HCT116 (cell line): ENCODE results near the gene BSPRY. TPM values are rescaled to one million over a fixed set of nuclear protein-coding genes. Genes with fewer than 3 reads are reported as not detected.

ENCODE experiments used
- ATAC-seq: fragments of 200-7000 bp; cut with Tn5 transposase; 2 replicates; pipeline ENCODE4 v1.9.1; 2020; ENCODE audit warnings: mild to moderate bottlenecking, moderate library complexity
- BruUV-seq: library from RNA; stranded (reverse); fragments of 400-500 nt; replicated peaks from 2 replicates; lab custom pipeline; 2021; lab: Mats Ljungman, UMichigan
- CTCF ChIA-PET: fragments of 300-600 bp; sonication (Branson Sonifier 250); formaldehyde crosslinking; loops from one replicate; lab custom pipeline; 2021; ENCODE audit warnings: antibody characterized with exemption; lab: Charles Lee
- POLR2A ChIA-PET: fragments of 300-600, 350-600 bp; sonication (Branson Sonifier 250); formaldehyde crosslinking; loops from one replicate; lab custom pipeline; 2021; ENCODE audit warnings: antibody characterized with exemption; lab: Charles Lee
- RAD21 ChIA-PET, 2 experiments: fragments of 300-600 bp; sonication (Branson Sonifier 250); formaldehyde crosslinking; loops; one replicate each; lab custom pipeline; 2023; ENCODE audit warnings: low total read pairs in 2 of 2; ENCODE audit not compliant: uncharacterized antibody in 2 of 2, unreplicated experiment in 2 of 2, low non-redundant PET in 1 of 2; lab: Charles Lee
- DNase-seq: peaks from one replicate; pipeline ENCODE4 v3.0.0-alpha.2; 2010; ENCODE audit warnings: low read depth, low spot score
- H2AFZ ChIP-seq: fragments of 200-600 bp; shearing (Covaris generic), sonication (generic); 2 replicates; pipeline ENCODE4 v1.6.1; 2017; ENCODE audit warnings: low read depth, mixed run types, mixed read lengths, antibody characterized with exemption, low read length; ENCODE audit not compliant: poor library complexity, severe bottlenecking
- H3K27ac ChIP-seq: 2 replicates; pipeline ENCODE4 v1.5.1; 2012; ENCODE audit warnings: low read depth, low read length
- H3K27me3 ChIP-seq: fragments of 200-600 bp; sonication (generic); 2 replicates; pipeline ENCODE4 v1.6.1; 2016; ENCODE audit warnings: mixed run types, low read length, mixed read lengths; ENCODE audit not compliant: insufficient read depth
- H3K36me3 ChIP-seq, 2 experiments: fragments of 200-500 bp in 1 of 2; fragments of 200-600 bp in 1 of 2; sonication (Bioruptor generic) in 1 of 2; sonication (generic) in 1 of 2; 2 replicates each; pipeline versions ENCODE4 v1.5.1 to v1.6.1; 2014 to 2016; ENCODE audit warnings: low read length in 2 of 2, inconsistent platforms in 1 of 2, mixed read lengths in 1 of 2, mixed run types in 1 of 2; ENCODE audit not compliant: insufficient read depth in 2 of 2, control insufficient read depth in 1 of 2
- H3K4me1 ChIP-seq, 2 experiments: fragments of 200-600 bp in 1 of 2; sonication (generic) in 1 of 2; 2 replicates each; pipeline versions ENCODE4 v1.5.1 to v1.6.1; 2012 to 2017; ENCODE audit warnings: low read length in 2 of 2, inconsistent platforms in 1 of 2, mild to moderate bottlenecking in 1 of 2, mixed read lengths in 1 of 2, mixed run types in 1 of 2, moderate library complexity in 1 of 2; ENCODE audit not compliant: insufficient read depth in 2 of 2, control insufficient read depth in 1 of 2
- H3K4me2 ChIP-seq: fragments of 200-600 bp; sonication (generic); 2 replicates; pipeline ENCODE4 v1.6.1; 2017; ENCODE audit warnings: mixed run types, low read length, mixed read lengths
- H3K4me3 ChIP-seq, 2 experiments: fragments of 200-600 bp in 1 of 2; sonication (generic) in 1 of 2; replicated peaks in 1 of 2; 2 replicates each; pipeline ENCODE4 v1.5.1; 2011 to 2016; ENCODE audit warnings: low read length in 2 of 2, control low read depth in 1 of 2, low read depth in 1 of 2, mild to moderate bottlenecking in 1 of 2, mixed read lengths in 1 of 2, mixed run types in 1 of 2
- H3K79me2 ChIP-seq: fragments of 200-600 bp; sonication (generic); 2 replicates; pipeline ENCODE4 v1.6.1; 2017; ENCODE audit warnings: mild to moderate bottlenecking, mixed run types, low read length, moderate library complexity, mixed read lengths; ENCODE audit not compliant: insufficient read depth
- H3K9ac ChIP-seq: fragments of 200-600 bp; sonication (generic); 2 replicates; pipeline ENCODE4 v1.6.1; 2016; ENCODE audit warnings: low read length, mixed read lengths
- H3K9me2 ChIP-seq: fragments of 200-600 bp; sonication (generic), shearing (Covaris generic); 2 replicates; pipeline ENCODE4 v1.6.1; 2017; ENCODE audit warnings: mixed run types, mild to moderate bottlenecking, moderate library complexity; ENCODE audit not compliant: insufficient read depth
- H3K9me3 ChIP-seq, 2 experiments: fragments of 200-500 bp in 1 of 2; fragments of 200-600 bp in 1 of 2; sonication (Bioruptor generic) in 1 of 2; sonication (generic) in 1 of 2; 2 replicates each; pipeline ENCODE4 v1.6.1; 2014 to 2017; ENCODE audit warnings: low read length in 2 of 2, mixed read lengths in 2 of 2, inconsistent platforms in 1 of 2, low read depth in 1 of 2, mild to moderate bottlenecking in 1 of 2, mixed run types in 1 of 2, moderate library complexity in 1 of 2; ENCODE audit not compliant: control insufficient read depth in 1 of 2, insufficient read depth in 1 of 2
- H4K20me1 ChIP-seq: fragments of 200-600 bp; sonication (generic), shearing (Covaris generic); 2 replicates; pipeline ENCODE4 v1.6.1; 2017; ENCODE audit warnings: mixed run types, mild to moderate bottlenecking, moderate library complexity; ENCODE audit not compliant: insufficient read depth
- CEBPB ChIP-seq: IDR thresholded peaks from 2 replicates; pipeline ENCODE4 v1.6.1; 2012; ENCODE audit warnings: low read depth
- EZH2 ChIP-seq: fragments of 200-600 bp; sonication (generic); IDR thresholded peaks from 2 replicates; pipeline ENCODE4 v1.6.1; 2017; ENCODE audit warnings: antibody characterized with exemption, mixed run types
- FOSL1 ChIP-seq: IDR thresholded peaks from 2 replicates; pipeline ENCODE4 v1.6.1; 2012; ENCODE audit warnings: low read depth
- JUND ChIP-seq: IDR thresholded peaks from 2 replicates; pipeline ENCODE4 v1.6.1; 2012
- RAD21 ChIP-seq: IDR thresholded peaks from 2 replicates; pipeline ENCODE4 v1.6.1; 2012; ENCODE audit warnings: low read depth, mild to moderate bottlenecking
- SIN3A ChIP-seq: IDR thresholded peaks from 2 replicates; pipeline ENCODE4 v1.6.1; 2012; ENCODE audit warnings: low read depth
- SP1 ChIP-seq: IDR thresholded peaks from 2 replicates; pipeline ENCODE4 v1.6.1; 2012; ENCODE audit warnings: low read depth
- SRF ChIP-seq: IDR thresholded peaks from 2 replicates; pipeline ENCODE4 v1.6.1; 2012; ENCODE audit warnings: low read depth
- ZFX ChIP-seq: fragments of 450-650 bp; IDR thresholded peaks from 2 replicates; pipeline ENCODE4 v1.6.1; 2017
- ZNF274 ChIP-seq: fragments of 200-500 bp; sonication (Bioruptor generic); IDR thresholded peaks from 2 replicates; pipeline ENCODE4 v1.6.1; 2014; ENCODE audit warnings: mild to moderate bottlenecking, low read depth, low read length, inconsistent platforms
- intact Hi-C: fragments of 100-400 bp; cut with micrococcal nuclease; formaldehyde crosslinking; loops from 2 replicates; pipeline ENCODE4 v1.10.0; 2022
- total RNA-seq: library from RNA; stranded (reverse); gene quantifications from one replicate; pipeline ENCODE4 v1.2.1, GENCODE V29; 2021; ENCODE audit not compliant: unreplicated experiment
- TF ChIP-seq, protein P1 (sequence below), 3 experiments: fragments of 200-600 bp in 1 of 3; sonication (generic) in 1 of 3; IDR thresholded peaks in 2 of 3; conservative IDR thresholded peaks in 1 of 3; 2 replicates each; pipeline ENCODE4 v1.5.1; 2012 to 2017; ENCODE audit warnings: low read depth in 2 of 3, low read length in 2 of 3, antibody characterized with exemption in 1 of 3, borderline replicate concordance in 1 of 3, control low read depth in 1 of 3, mild to moderate bottlenecking in 1 of 3, mixed read lengths in 1 of 3, mixed run types in 1 of 3, moderate library complexity in 1 of 3; ENCODE audit not compliant: insufficient read depth in 1 of 3
- TF ChIP-seq, protein P2 (sequence below): IDR thresholded peaks from 2 replicates; pipeline ENCODE4 v1.6.1; 2012
- TF ChIP-seq, protein P3 (sequence below): IDR thresholded peaks from 2 replicates; pipeline ENCODE4 v1.6.1; 2011; ENCODE audit warnings: mild to moderate bottlenecking, low read length, moderate library complexity; ENCODE audit not compliant: insufficient replicate concordance; ENCODE audit errors: extremely low read depth

The BSPRY gene
- total RNA-seq, 1 experiment from 2014 or later, result 22.7 TPM

DNA sequence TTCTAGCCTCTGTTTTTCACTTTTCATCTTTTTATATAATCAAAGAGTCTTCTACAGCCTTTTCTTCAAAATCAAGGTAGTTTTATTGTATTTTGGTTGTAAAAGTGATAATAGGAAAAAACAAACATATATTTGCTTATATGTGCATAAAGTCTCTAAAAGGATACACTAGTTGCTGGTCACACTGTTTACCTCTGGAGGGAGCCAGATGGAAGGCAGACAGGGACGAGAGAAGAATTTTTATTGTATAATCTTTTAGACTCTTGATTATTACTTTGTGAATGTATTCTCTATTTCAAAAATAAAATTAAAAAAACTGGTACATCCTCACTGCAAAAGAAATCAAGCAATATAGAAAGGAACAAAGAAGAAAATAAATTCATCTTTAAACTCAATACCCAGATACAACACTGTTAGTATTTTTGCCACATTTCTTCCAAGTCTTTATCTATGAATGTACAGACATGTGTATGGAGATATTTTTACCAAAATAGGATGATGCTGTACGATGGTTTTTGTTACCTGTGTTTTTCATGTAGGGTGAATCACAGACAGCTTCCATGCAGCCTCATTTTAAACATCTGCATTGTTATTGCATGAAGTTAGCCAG is 40.0 kb upstream of the BSPRY start:
- ATAC-seq, result peak; percentile 76
- no peaks in the 10 kb centered on the region for H4K20me1 ChIP-seq
- H3K4me3 ChIP-seq, result no peak overlapping the region
- intact Hi-C loops, result loop anchor here (1.0 to 10.0 kb wide), 2 partner anchors 98 to 345 kb away; no protein-coding TSS in a partner anchor
- H2AFZ ChIP-seq, result no peak overlapping the region
- TF ChIP-seq, protein P1, sequence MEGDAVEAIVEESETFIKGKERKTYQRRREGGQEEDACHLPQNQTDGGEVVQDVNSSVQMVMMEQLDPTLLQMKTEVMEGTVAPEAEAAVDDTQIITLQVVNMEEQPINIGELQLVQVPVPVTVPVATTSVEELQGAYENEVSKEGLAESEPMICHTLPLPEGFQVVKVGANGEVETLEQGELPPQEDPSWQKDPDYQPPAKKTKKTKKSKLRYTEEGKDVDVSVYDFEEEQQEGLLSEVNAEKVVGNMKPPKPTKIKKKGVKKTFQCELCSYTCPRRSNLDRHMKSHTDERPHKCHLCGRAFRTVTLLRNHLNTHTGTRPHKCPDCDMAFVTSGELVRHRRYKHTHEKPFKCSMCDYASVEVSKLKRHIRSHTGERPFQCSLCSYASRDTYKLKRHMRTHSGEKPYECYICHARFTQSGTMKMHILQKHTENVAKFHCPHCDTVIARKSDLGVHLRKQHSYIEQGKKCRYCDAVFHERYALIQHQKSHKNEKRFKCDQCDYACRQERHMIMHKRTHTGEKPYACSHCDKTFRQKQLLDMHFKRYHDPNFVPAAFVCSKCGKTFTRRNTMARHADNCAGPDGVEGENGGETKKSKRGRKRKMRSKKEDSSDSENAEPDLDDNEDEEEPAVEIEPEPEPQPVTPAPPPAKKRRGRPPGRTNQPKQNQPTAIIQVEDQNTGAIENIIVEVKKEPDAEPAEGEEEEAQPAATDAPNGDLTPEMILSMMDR (IDR thresholded peaks at IDR 0.05 in 2 of 3, conservative IDR thresholded peaks at IDR 0.05 in 1 of 3; ENCODE audit: borderline replicate concordance in 1 of 3, insufficient read depth in 1 of 3, low read depth in 2 of 3, low read length in 2 of 3), result peak; percentile 74 to 86 (median 78)
- no peak for TF ChIP-seq ZFX
- peak; percentile 93 for TF ChIP-seq RAD21
- TF ChIP-seq SP1, result no peak
- TF ChIP-seq ZNF274, result no peak
- TF ChIP-seq CEBPB, result no peak
- no peak for TF ChIP-seq FOSL1
- no peak for TF ChIP-seq SIN3A
- TF ChIP-seq JUND, result no peak
- TF ChIP-seq, protein P2, sequence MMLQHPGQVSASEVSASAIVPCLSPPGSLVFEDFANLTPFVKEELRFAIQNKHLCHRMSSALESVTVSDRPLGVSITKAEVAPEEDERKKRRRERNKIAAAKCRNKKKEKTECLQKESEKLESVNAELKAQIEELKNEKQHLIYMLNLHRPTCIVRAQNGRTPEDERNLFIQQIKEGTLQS, result no peak
- no peak for TF ChIP-seq EZH2
- TF ChIP-seq, protein P3, sequence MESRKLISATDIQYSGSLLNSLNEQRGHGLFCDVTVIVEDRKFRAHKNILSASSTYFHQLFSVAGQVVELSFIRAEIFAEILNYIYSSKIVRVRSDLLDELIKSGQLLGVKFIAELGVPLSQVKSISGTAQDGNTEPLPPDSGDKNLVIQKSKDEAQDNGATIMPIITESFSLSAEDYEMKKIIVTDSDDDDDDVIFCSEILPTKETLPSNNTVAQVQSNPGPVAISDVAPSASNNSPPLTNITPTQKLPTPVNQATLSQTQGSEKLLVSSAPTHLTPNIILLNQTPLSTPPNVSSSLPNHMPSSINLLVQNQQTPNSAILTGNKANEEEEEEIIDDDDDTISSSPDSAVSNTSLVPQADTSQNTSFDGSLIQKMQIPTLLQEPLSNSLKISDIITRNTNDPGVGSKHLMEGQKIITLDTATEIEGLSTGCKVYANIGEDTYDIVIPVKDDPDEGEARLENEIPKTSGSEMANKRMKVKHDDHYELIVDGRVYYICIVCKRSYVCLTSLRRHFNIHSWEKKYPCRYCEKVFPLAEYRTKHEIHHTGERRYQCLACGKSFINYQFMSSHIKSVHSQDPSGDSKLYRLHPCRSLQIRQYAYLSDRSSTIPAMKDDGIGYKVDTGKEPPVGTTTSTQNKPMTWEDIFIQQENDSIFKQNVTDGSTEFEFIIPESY, result no peak
- 0 out of 2 replicates have a peak, but pooled peaks have one; percentile 18 for TF ChIP-seq SRF
- TF ChIP-seq, all 23 proteins: peak for 3
- POLR2A ChIA-PET, result no interaction called here
- Histone ChIP-seq H3K9me2 (no peaks in the 10 kb centered on the region), H3K9me3 (no peaks in the 10 kb centered on the region), H3K4me2 (no peak overlapping the region), H3K27ac (no peak overlapping the region), H3K27me3 (no peaks in the 10 kb centered on the region), H3K79me2 (no peaks in the 10 kb centered on the region), H3K9ac (no peak overlapping the region), H3K36me3 (no peaks in the 10 kb centered on the region), H3K4me1 (no peaks in the 10 kb centered on the region)
- RAD21 ChIA-PET, result no interaction called here
- BruUV-seq, result no TSS peak
- peak; percentile 8 for DNase-seq
- CTCF ChIA-PET, result no interaction called here
